SJCRH30 (cell line): ENCODE data around the gene SNHG17. TPM values are rescaled to one million over a fixed set of nuclear protein-coding genes. Genes with fewer than 3 reads are reported as not detected.
"Not testable (repeated sequence)": the region's sequence is repeated elsewhere in the genome, so short reads cannot be mapped to it uniquely, and the experiment has no call there.

Experiments used
- DNase-seq, 2 experiments: peaks; one replicate each; pipeline ENCODE4 v3.0.0-alpha.2; 2015 to 2020
- H3K27ac ChIP-seq: fragments of 250-450 bp; sonication (Bioruptor Pico); 2 replicates; pipeline ENCODE4 v1.5.1; 2020; ENCODE audit warnings: mild to moderate bottlenecking, moderate library complexity
- H3K27me3 ChIP-seq: fragments of 250-450 bp; sonication (Bioruptor Pico); 2 replicates; pipeline ENCODE4 v1.5.1; 2020; ENCODE audit warnings: mild to moderate bottlenecking, moderate library complexity
- H3K36me3 ChIP-seq: fragments of 250-450 bp; sonication (Bioruptor Pico); 2 replicates; pipeline ENCODE4 v1.5.1; 2020; ENCODE audit warnings: mild to moderate bottlenecking, moderate library complexity
- H3K4me1 ChIP-seq: fragments of 250-450 bp; sonication (Bioruptor Pico); 2 replicates; pipeline ENCODE4 v1.5.1; 2020; ENCODE audit warnings: mild to moderate bottlenecking, moderate library complexity
- H3K4me3 ChIP-seq: fragments of 250-450 bp; sonication (Bioruptor Pico); 2 replicates; pipeline ENCODE4 v1.5.1; 2020; ENCODE audit warnings: mild to moderate bottlenecking, moderate library complexity
- H3K9me3 ChIP-seq: fragments of 250-450 bp; sonication (Bioruptor Pico); replicated peaks from 2 replicates; pipeline ENCODE4 v1.5.1; 2020; ENCODE audit warnings: mild to moderate bottlenecking, moderate library complexity
- total RNA-seq: library from RNA; depleted of rRNA; stranded (reverse); fragments of >200 nt; shearing (Covaris generic); gene quantifications from 2 replicates; pipeline ENCODE4 v1.2.3, GENCODE V29; 2014

Gene SNHG17
- total RNA-seq, 1 experiment from 2014 or later = 42.8 TPM

DNA sequence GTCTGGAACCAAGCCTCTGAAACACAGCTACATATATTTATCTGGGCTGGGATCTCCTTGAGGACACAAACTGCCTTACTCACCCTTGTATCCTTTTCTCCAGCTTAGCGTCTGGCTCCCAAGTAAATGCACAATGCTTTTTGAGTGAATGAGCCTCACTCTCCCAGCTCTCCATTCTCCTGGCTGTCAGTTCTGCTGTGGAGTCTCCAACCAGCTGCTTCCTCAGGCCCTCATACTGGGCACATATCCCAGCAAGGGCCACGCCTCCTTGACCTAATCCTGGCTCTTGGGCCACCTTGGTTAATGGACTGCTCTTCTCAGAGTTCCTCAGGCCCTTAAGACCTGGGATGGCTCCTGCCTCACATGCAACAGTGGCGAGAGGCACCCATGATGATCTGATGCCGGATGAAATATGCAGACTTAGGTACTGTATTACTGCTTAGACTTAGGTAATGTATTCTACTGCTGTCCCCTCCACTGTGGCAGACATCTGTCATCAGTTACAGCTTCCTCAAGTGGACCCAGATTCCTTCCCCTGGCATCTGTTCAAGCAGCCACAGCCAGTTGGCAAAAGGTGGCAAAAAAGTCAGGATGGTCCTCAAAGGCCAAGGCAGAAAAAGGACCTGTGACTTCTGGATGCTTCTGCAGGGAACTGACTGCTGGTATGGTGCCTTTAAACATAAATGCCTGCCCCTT, 16.5 kb downstream of the SNHG17 start:
- peaks cover 90% of the 10 kb centered on the region for H3K36me3 ChIP-seq
- no peak overlapping the region for H3K27ac ChIP-seq
- H3K9me3 ChIP-seq = no peaks in the 10 kb centered on the region
- no peaks in the 10 kb centered on the region for H3K27me3 ChIP-seq
- peak; percentile 42 to 59 for DNase-seq
- no peaks in the 10 kb centered on the region for H3K4me1 ChIP-seq
- H3K4me3 ChIP-seq = no peak overlapping the region

DNA sequence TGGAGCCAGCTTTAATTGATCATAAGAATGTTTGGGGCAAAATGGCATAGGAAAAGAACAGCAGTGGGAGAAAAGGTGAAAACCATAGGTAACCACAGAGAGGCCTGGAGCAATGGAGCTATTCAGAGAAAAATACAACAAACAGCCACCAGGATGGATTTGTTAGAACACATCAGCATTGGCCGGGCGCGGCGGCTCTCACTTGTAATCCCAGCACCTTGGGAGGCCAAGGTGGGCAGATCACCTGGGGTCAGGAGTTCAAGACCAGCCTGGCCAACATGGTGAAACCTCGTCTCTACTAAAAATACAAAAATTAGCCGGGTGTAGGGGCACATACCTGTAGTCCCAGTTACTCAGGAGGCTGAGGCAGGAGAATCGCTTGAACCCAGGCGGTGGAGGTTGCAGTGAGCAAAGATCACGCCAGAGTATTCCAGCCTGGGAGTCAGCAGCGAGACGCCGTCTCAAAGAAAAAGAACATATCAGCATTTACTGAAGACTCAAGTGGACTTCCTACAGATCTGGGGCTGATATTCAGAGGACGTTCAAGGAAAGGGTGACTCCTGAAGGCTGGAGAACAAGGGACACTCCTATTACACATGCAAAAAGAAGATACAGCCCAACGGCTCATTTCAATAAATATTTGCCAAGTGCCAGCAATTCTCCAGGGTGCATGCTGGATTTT, 20.2 kb downstream of the SNHG17 start:
- no peaks in the 10 kb centered on the region for H3K4me1 ChIP-seq
- H3K36me3 ChIP-seq = peaks cover 68% of the 10 kb centered on the region
- no peak for DNase-seq
- no peak overlapping the region for H3K4me3 ChIP-seq
- H3K27ac ChIP-seq = no peak overlapping the region
- H3K9me3 ChIP-seq = no peaks in the 10 kb centered on the region
- H3K27me3 ChIP-seq = no peaks in the 10 kb centered on the region

DNA sequence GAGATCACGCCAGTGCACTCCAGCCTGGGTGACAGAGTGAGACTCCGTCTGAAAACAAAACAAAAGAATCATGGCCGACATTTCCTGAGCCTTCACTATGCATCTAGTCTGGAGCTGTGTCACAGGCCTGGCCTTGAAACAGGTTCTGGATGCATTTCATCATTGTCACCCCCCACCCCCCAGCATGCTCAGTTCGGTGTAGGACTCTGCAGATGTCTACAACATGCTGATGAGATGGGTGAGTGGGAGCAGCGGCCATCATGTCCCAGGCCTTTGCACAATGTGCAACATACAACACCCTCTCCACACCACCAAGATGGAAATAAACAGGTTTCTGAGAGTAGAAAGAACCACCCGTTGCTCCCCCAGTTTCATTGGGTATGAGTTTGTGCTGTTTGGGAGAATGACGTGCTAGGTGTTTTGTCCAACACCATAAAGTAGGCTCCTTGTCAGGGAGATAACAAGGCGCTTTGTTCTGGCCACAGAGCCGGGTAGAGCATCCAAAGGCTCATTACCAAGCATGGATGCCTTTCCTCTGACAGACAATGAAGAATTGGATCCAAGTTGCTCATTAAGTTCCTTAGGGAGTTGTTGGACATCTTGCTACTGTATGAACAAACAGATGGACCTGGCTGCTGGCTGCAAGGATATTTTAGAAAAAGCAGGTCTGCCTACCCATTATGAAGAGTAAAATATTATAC, 22.1 kb downstream of the SNHG17 start:
- Histone ChIP-seq H3K4me3 (no peak overlapping the region), H3K4me1 (no peaks in the 10 kb centered on the region), H3K27me3 (no peaks in the 10 kb centered on the region), H3K27ac (no peak overlapping the region), H3K36me3 (peaks cover 55% of the 10 kb centered on the region), H3K9me3 (no peaks in the 10 kb centered on the region)
- no peak for DNase-seq

DNA sequence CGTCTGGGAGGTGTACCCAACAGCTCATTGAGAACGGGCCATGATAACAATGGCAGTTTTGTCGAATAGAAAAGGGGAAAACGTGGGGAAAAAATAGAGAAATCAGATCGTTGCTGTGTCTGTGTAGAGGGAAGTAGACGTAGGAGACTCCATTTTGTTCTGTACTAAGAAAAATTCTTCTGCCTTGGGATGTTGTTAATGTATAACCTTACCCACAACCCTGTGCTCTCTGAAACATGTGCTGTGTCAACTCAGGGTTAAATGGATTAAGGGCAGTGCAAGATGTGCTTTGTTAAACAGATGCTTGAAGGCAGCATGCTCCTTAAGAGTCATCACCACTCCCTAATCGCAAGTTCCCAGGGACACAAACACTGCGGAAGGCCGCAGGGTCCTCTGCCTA, 27.3 kb downstream of the SNHG17 start:
- not testable (repeated sequence) for H3K4me3 ChIP-seq, H3K9me3 ChIP-seq, H3K27ac ChIP-seq, H3K4me1 ChIP-seq, DNase-seq, H3K27me3 ChIP-seq
- peaks cover 18% of the 10 kb centered on the region; the same call in 1 of the 2 replicates for H3K36me3 ChIP-seq

DNA sequence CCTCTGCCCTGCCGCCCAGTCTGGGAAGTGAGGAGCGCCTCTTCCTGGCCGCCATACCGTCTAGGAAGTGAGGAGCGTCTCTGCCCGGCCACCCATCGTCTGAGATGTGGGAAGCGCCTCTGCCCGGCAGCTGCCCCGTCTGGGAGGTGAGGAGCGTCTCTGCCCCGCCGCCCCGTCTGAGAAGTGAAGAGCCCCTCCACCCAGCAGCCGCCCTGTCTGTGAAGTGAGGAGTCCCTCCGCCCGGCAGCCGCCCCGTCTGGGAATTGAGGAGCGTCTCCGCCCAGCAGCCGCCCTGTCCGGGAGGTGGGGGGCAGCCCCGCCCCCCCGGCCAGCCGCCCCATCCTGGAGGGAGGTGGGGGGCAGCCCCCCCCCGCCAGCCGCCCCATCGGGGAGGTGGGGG, 27.8 kb downstream of the SNHG17 start:
- Histone ChIP-seq H3K27me3 (no peaks in the 10 kb centered on the region), H3K4me1 (no peaks in the 10 kb centered on the region), H3K27ac (no peak overlapping the region), H3K9me3 (peaks cover 4% of the 10 kb centered on the region; the same call in 1 of the 2 replicates), H3K36me3 (peaks cover 16% of the 10 kb centered on the region; the same call in 1 of the 2 replicates), H3K4me3 (no peak overlapping the region)
- DNase-seq = no peak

DNA sequence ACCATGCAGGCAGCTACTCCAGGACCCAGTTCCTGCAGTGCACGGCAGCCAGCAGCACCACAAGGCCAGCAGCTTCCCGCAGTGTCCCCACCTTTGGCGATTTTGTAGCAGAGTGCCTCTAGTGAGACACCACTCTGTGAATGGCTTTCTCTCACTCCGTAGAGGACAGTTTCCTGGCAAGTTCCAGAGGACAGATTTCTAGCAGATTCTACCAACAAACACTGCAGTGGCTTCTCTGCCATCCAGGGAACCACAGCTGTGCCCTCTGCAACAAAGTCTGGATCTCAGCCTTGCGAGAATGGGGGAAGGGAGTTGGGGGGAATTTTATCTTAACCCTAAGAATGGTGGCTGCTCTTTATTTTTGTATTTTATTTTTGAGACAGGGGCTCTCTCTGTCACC, 28.7 kb downstream of the SNHG17 start:
- H3K4me3 ChIP-seq = no peak overlapping the region
- peaks cover 4% of the 10 kb centered on the region; the same call in 1 of the 2 replicates for H3K9me3 ChIP-seq
- H3K27ac ChIP-seq = no peak overlapping the region
- DNase-seq = no peak
- H3K27me3 ChIP-seq = no peaks in the 10 kb centered on the region
- H3K36me3 ChIP-seq = peaks cover 11% of the 10 kb centered on the region; the same call in 1 of the 2 replicates
- H3K4me1 ChIP-seq = no peaks in the 10 kb centered on the region

DNA sequence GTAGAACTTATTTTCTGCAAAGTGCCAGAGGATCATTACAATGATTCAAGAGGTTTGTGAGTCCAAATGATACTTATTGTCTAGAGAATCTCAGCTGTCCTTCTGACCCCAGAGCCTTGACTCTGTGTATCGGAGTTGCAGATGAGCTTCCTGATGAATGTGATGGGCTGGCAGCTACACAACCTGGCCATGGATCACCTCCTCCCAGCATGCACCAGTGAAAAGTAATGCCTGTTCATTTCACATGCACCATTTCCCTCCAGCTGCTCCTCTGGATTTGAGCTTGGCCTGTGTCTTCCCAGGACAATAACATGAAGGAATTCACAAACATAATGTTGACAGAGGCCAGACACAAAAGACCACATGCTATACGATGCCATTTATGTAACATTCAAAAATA, 30.0 kb downstream of the SNHG17 start:
- DNase-seq = peak in 1 of 2 experiments; percentile 47
- peaks cover 4% of the 10 kb centered on the region; the same call in 1 of the 2 replicates for H3K9me3 ChIP-seq
- no peak overlapping the region for H3K4me3 ChIP-seq
- peaks cover 6% of the 10 kb centered on the region; the same call in 1 of the 2 replicates for H3K36me3 ChIP-seq
- H3K27ac ChIP-seq = no peak overlapping the region
- no peaks in the 10 kb centered on the region for H3K27me3 ChIP-seq
- H3K4me1 ChIP-seq = no peaks in the 10 kb centered on the region

DNA sequence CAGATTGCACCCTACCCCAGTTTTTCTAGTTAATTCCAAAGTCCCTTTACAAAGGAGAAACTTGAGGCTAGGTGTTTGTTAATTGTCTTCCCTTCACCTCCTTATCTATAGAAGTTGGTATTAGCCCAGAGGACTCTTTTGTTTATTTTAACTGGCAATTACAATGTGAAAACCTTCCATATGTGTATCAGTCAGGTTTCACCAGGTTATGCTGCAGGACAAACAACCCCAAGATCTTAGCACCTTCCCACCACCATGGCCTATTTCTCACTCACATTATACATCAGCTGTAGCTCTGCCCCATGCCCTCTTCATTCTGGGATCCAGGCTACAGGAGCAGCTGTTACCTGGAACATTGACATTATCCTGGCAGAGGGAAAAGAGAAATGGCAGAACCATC, 31.1 kb downstream of the SNHG17 start:
- Histone ChIP-seq H3K4me3 (no peak overlapping the region), H3K9me3 (peaks cover 4% of the 10 kb centered on the region; the same call in 1 of the 2 replicates), H3K36me3 (no peaks in the 10 kb centered on the region), H3K27me3 (no peaks in the 10 kb centered on the region), H3K27ac (no peak overlapping the region), H3K4me1 (no peaks in the 10 kb centered on the region)
- DNase-seq = no peak

DNA sequence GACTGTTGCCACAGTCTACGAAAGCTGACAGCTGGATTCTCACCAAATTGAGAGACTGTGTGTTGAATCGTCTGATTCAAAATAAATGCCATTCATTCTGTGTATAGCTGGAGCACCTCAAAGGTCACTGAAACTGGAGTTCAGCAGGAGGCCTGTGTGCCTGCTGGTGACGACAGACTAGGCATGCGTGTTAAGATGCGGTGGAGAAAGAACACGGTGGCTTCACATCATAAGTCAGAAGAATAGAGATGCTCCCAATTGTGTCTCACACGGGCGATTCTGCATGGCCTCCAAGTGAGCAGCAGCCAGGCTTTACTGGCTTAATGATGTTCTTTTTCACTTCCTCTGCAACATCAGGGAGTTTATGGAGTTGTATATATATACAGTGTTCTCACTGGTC, 32.3 kb downstream of the SNHG17 start:
- H3K36me3 ChIP-seq = no peaks in the 10 kb centered on the region
- no peaks in the 10 kb centered on the region for H3K27me3 ChIP-seq
- DNase-seq = no peak
- H3K4me1 ChIP-seq = no peaks in the 10 kb centered on the region
- peaks cover 4% of the 10 kb centered on the region; the same call in 1 of the 2 replicates for H3K9me3 ChIP-seq
- no peak overlapping the region for H3K4me3 ChIP-seq
- no peak overlapping the region for H3K27ac ChIP-seq

DNA sequence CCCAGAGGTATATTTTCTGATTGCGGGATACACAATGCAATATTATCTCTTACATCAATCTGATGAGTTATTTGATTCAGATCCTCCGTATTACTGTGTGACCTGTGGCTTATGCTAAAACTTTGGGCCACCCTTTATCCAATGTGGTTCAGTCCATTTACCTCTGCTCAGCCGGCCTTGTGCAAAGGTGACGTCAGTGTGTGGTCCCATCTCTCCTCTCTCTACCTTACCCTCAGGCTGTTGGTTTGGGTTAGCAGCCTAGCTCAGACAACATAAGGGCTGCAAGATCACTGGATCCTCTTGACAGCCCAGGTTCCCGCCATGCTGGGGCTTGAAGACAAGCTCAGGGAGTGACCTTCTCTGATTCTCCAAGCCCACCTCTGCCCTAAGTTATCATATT, 33.0 kb downstream of the SNHG17 start:
- Histone ChIP-seq H3K4me1 (no peaks in the 10 kb centered on the region), H3K9me3 (peaks cover 4% of the 10 kb centered on the region; the same call in 1 of the 2 replicates), H3K36me3 (no peaks in the 10 kb centered on the region), H3K27ac (no peak overlapping the region), H3K27me3 (no peaks in the 10 kb centered on the region), H3K4me3 (no peak overlapping the region)
- DNase-seq = no peak

DNA sequence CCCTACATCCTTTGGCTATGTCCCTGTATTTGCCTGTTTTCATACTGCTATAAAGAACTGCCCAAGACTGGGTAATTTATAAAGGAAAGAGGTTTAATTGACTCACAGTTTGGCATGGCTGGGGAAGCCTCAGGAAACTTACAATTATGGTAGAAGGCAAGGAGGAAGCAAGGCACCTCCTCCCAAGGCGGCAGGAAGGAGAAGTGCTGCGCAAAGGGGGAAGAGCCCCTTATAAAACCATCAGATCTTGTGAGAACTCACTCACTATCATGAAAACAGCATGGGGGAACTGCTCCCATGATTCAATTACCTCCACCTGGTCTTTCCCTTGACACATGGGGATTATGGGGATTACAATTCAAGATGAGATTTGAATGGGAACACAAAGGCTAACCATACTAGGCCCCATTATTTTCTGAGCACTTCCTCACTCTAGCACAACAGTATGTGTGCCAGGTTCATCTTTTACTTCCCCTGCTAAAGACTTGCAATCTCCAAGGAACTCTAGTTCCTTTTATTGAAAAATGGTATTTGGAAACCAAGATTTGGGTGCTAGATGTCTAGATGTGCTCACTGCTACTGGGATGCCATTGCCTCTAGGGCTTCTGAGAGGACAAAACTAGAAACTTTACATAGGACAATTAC, 39.3 kb downstream of the SNHG17 start:
- peaks cover 12% of the 10 kb centered on the region; the same call in 1 of the 2 replicates for H3K4me1 ChIP-seq
- H3K27ac ChIP-seq, H3K4me3 ChIP-seq, DNase-seq, H3K27me3 ChIP-seq, H3K9me3 ChIP-seq, H3K36me3 ChIP-seq: not testable (repeated sequence)

DNA sequence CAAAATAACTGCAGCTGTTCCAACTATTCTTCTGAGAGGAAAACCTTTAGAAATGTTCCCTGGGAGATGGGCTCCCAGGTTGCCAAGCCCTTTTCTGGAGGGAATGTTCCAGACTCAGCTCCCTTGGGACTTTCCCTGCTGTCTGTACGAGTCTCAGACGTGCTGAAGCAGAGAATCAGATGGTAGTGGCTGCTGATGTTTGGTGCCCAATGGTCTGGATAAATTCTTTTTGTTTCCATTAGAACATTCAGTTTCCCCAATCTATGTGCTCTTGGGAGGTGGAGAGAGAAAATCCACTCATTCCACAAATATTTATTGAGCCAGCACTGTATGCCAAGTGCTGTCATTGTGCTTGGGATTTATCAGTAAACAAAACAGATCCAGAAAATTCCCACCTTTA, 40.0 kb downstream of the SNHG17 start:
- H3K36me3 ChIP-seq = no peaks in the 10 kb centered on the region
- H3K4me1 ChIP-seq = peaks cover 12% of the 10 kb centered on the region; the same call in 1 of the 2 replicates
- H3K27me3 ChIP-seq = no peaks in the 10 kb centered on the region
- H3K27ac ChIP-seq = no peak overlapping the region
- 0 out of 2 replicates have a peak, but pooled peaks cover 5% of the 10 kb centered on the region for H3K9me3 ChIP-seq
- peak in 1 of 2 experiments; percentile 34 for DNase-seq
- H3K4me3 ChIP-seq = no peak overlapping the region

DNA sequence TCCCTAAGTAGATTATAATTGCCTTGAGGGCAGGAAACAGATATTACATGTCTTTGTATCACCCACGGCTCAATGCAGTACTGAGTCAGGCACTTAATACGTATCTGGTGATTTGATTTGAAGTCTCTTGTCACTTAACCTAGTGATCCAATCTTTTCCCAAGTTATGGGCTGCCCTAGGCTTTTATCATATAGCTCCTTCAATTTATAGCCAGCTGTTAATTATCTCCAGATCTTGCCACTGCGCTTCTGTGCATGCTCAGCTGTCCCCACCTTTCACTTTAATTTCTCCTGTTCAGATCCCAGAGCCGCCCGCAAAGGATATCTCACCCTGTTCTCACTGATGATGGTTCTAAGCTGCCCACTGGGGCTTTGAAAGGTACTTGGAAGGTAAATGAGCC, 41.9 kb downstream of the SNHG17 start:
- Histone ChIP-seq H3K9me3 (0 out of 2 replicates have a peak, but pooled peaks cover 5% of the 10 kb centered on the region), H3K27ac (no peak overlapping the region), H3K4me3 (no peak overlapping the region), H3K27me3 (no peaks in the 10 kb centered on the region), H3K36me3 (no peaks in the 10 kb centered on the region), H3K4me1 (peaks cover 12% of the 10 kb centered on the region; the same call in 1 of the 2 replicates)
- DNase-seq = peak; percentile 23 to 42

DNA sequence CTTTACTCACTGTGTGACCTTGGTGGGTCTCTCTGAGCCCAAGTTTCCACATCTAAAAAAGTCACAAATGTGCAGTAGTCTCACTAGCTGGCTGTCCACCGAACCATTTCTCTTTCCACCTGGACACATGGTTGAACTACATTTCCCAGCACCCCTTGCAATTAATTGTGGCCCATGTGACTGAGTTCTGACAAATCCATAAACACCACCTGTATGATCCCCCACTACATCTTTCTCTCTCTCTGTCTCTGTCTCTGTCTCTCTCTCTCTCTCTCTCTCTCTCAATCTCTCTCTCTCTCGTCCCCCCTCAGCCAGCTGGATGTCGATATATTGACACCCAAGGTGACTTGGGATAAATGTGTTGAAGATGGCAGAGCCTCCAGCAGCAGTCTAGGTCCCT, 42.8 kb downstream of the SNHG17 start:
- Histone ChIP-seq H3K27me3 (no peaks in the 10 kb centered on the region), H3K27ac (no peak overlapping the region), H3K9me3 (0 out of 2 replicates have a peak, but pooled peaks cover 5% of the 10 kb centered on the region), H3K36me3 (no peaks in the 10 kb centered on the region), H3K4me3 (no peak overlapping the region), H3K4me1 (peaks cover 12% of the 10 kb centered on the region; the same call in 1 of the 2 replicates)
- no peak for DNase-seq
